ENCODE measurements around the gene BEST4.

DNA sequence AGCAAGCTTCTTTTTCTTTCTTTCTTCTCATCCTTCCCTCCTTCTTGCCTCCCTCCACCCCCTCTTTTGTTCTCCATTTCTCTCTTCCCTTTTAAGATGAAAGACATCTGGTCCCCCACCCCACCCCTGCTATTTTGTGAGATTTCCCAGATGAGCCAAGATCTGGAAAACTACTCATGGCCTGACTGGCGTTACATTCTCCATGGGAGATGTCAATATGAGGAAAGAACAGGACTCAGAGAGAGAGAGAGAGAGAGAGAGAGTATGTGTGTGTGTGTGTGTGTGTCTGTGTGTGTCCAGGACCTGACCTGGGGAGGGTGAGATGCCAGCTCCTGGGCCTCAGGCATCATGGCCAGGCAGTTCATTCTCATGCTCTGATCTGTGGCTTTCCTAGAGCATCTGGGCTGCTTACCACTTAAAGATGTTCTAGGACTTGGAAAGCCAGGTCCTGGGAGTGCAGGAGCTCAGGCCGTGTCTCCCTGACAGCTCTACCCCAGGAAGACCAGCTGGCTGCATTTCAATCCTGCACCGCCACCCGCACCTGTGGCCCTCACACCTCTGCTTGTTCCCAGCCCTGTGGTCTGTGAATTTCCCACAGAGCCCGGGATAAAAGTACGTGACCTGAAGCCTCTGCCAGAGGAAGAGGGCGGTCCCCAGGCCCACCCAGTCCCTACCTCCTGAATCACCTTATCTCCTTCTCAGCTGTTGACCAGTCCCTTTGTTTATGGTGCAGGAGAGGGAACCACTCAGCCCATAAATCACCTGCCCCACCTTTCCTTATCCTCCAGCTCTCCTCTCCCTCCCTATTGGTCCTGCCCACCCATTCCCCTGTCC lies 3.2 kb upstream of the BEST4 start:
- no peak for TF ChIP-seq RBM39 (IDR thresholded peaks at IDR 0.05; ENCODE audit: low read depth, low read length, poor library complexity, severe bottlenecking)
- no peak for TF ChIP-seq ZFY (CRISPR knock-in tag; IDR thresholded peaks at IDR 0.05)
- TF ChIP-seq, protein P1, sequence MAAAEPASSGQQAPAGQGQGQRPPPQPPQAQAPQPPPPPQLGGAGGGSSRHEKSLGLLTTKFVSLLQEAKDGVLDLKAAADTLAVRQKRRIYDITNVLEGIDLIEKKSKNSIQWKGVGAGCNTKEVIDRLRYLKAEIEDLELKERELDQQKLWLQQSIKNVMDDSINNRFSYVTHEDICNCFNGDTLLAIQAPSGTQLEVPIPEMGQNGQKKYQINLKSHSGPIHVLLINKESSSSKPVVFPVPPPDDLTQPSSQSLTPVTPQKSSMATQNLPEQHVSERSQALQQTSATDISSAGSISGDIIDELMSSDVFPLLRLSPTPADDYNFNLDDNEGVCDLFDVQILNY (CRISPR knock-in tag; conservative IDR thresholded peaks at IDR 0.05), result no peak
- TF ChIP-seq, protein P2, sequence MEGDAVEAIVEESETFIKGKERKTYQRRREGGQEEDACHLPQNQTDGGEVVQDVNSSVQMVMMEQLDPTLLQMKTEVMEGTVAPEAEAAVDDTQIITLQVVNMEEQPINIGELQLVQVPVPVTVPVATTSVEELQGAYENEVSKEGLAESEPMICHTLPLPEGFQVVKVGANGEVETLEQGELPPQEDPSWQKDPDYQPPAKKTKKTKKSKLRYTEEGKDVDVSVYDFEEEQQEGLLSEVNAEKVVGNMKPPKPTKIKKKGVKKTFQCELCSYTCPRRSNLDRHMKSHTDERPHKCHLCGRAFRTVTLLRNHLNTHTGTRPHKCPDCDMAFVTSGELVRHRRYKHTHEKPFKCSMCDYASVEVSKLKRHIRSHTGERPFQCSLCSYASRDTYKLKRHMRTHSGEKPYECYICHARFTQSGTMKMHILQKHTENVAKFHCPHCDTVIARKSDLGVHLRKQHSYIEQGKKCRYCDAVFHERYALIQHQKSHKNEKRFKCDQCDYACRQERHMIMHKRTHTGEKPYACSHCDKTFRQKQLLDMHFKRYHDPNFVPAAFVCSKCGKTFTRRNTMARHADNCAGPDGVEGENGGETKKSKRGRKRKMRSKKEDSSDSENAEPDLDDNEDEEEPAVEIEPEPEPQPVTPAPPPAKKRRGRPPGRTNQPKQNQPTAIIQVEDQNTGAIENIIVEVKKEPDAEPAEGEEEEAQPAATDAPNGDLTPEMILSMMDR (CRISPR knock-in tag; IDR thresholded peaks at IDR 0.05), result no peak
- TF ChIP-seq ARNTL (CRISPR knock-in tag; IDR thresholded peaks at IDR 0.05), result no peak
- TF ChIP-seq CHD2 (IDR thresholded peaks at IDR 0.05; ENCODE audit: low read depth, low read length), result no peak
- no peak for TF ChIP-seq MAZ (IDR thresholded peaks at IDR 0.05; ENCODE audit: borderline replicate concordance, low read depth, low read length)
- TF ChIP-seq MAZ (CRISPR knock-in tag; IDR thresholded peaks at IDR 0.05; ENCODE audit: low read depth), result no peak
- no peak for TF ChIP-seq MXD4 (CRISPR knock-in tag; IDR thresholded peaks at IDR 0.05)
- TF ChIP-seq CENPT (CRISPR knock-in tag; IDR thresholded peaks at IDR 0.05; ENCODE audit: low read depth), result no peak
- TF ChIP-seq, protein P3, sequence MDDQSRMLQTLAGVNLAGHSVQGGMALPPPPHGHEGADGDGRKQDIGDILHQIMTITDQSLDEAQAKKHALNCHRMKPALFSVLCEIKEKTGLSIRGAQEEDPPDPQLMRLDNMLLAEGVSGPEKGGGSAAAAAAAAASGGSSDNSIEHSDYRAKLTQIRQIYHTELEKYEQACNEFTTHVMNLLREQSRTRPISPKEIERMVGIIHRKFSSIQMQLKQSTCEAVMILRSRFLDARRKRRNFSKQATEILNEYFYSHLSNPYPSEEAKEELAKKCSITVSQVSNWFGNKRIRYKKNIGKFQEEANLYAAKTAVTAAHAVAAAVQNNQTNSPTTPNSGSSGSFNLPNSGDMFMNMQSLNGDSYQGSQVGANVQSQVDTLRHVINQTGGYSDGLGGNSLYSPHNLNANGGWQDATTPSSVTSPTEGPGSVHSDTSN (CRISPR knock-in tag; IDR thresholded peaks at IDR 0.05; ENCODE audit: borderline replicate concordance), result no peak
- TF ChIP-seq HNRNPK (IDR thresholded peaks at IDR 0.05; ENCODE audit: low read depth, low read length, poor library complexity, severe bottlenecking), result no peak
- no peak for TF ChIP-seq ZSCAN30 (CRISPR knock-in tag; IDR thresholded peaks at IDR 0.05)

All from HepG2 (cell line).